Caki2 (cell line): Measurements from ENCODE around the gene POLR1C. TPM values are rescaled to one million over a fixed set of nuclear protein-coding genes. Genes with fewer than 3 reads are reported as not detected.
"Not testable (repeated sequence)": the region's sequence is repeated elsewhere in the genome, so short reads cannot be mapped to it uniquely, and the experiment has no call there.

ENCODE experiments used
- DNase-seq: peaks from one replicate; pipeline ENCODE4 v3.0.0-alpha.2; 2015; ENCODE audit warnings: low read depth
- in situ Hi-C: cut with HindIII; loops from 2 replicates; pipeline ENCODE4 v1.10.0; 2016; ENCODE audit warnings: low sequenced_read_pairs, low pct_unique_long_range_greater_than_20kb, mixed read lengths
- total RNA-seq: library from RNA; depleted of rRNA; stranded (reverse); fragments of >200 nt; shearing (Covaris generic); gene quantifications from 2 replicates; pipeline ENCODE4 v1.2.3, GENCODE V29; 2014; ENCODE audit warnings: low replicate concordance; rRNA removed

Gene POLR1C
- total RNA-seq, 1 experiment from 2014 or later: 49.0 TPM

GRCh38 chr6:43539409-43539808 is 22.5 kb downstream of the POLR1C start:
- in situ Hi-C loops, DNase-seq: not testable (repeated sequence)

DNA sequence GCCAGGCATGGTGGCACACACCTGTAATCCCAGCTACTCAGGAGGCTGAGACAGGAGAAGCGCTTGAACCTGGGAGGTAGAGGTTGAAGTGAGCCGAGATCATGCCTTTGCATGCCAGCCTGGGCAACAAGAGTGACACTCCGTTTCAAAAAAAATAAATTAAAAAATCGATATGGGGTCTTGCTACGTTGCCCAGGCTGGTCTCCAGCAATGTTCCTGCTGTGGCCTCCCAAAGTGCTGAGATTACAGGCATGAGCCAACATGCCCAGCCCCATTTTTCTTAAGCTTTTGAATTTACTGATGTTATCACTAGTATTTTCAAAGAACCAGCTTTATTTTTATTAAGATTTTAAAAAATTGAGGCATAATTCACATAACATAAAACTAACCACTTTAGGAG is 23.6 kb downstream of the POLR1C start:
- in situ Hi-C loops: no loop called here
- DNase-seq: no peak

DNA sequence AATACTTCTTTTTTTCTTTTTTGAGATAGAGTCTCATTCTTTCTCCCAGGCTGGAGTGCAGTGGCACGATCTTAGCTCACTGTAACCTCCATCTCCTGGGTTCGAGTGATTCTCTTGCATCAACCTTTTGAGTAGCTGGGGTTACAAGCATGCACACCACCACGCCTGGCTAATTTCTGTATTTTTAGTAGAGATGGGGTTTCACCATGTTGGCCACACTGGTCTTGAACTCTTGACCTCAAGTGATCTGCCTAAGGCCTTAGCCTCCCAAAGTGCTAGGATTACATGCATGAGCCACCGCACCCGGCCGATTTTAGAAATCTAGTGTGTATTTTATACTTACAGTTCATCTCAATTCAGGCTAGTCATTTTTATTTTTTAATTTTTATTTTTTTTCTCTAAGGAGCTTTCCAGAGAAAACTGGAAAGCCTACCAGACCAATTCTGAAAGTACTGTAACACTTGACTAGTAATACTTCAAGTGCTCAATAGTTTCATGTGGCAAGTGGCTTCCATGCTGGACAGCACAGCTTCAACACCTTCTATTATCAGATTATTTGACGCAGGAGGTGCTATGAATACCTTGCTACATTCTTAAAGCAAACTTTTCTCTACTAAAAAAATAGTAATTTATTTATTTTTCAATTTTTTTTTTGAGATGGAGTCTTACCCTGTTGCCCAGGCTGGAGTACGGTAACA is 25.0 kb downstream of the POLR1C start:
- DNase-seq: no peak
- in situ Hi-C loops: no loop called here

DNA sequence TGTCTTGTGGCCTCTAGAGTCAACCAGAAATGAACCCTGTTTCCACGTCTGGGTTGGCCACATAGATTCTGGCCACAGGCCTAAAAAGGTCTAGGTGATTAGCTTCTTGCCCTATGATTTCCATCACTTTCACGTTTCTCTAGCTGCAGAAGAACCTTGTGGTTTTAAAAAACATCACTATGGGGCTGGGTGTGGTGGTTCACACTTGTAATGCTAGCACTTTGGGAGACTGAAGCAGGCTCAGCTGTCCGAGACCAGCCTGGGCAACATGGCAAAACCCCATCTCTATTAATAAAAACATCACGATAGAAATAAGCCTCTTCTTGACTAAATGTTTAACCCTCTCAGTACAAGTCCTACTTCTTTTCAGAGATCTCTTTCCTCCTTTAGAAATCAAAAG is 27.6 kb downstream of the POLR1C start:
- in situ Hi-C loops: no loop called here
- DNase-seq: no peak

DNA sequence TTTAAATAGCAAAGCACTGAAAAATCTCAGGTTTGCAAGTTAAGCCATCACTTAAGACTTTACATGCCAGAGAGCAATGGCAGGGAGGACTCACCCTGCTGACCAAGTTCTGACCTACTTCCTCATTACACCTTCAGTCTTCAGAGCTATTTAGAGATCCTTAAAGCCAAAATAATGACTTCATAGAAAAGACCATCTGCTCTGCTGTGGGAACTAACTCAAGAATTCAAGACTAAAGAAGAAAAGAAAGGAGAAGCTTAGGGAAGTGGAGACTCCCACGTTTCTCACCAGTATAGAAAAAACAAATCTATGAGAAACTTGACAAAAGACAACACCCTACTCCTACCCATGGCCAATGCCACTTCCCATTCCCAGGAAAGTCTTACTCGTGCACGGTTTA is 30.3 kb downstream of the POLR1C start:
- DNase-seq: no peak
- in situ Hi-C loops: no loop called here

GRCh38 chr6:43557620-43558019 is 40.7 kb downstream of the POLR1C start:
- DNase-seq, in situ Hi-C loops: not testable (repeated sequence)

DNA sequence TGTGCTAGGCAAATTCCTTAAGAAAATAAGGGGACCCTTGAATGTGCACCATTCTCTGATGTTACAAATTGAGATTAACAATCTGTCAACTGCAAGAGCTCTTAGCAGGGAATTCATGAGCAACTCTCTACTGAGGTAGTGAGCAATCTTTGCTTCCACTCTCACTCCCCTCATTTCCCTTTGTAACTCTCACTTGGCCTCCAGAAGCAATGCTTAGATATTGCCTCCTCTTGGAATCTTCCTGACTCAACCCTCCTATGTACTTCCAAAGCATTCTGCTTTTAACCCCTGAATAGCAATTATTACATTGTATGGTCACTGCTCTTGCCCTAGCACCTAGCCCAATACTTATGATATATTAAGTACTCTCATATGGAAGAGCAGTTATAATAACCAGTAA is 42.4 kb downstream of the POLR1C start:
- in situ Hi-C loops: no loop called here
- DNase-seq: no peak

DNA sequence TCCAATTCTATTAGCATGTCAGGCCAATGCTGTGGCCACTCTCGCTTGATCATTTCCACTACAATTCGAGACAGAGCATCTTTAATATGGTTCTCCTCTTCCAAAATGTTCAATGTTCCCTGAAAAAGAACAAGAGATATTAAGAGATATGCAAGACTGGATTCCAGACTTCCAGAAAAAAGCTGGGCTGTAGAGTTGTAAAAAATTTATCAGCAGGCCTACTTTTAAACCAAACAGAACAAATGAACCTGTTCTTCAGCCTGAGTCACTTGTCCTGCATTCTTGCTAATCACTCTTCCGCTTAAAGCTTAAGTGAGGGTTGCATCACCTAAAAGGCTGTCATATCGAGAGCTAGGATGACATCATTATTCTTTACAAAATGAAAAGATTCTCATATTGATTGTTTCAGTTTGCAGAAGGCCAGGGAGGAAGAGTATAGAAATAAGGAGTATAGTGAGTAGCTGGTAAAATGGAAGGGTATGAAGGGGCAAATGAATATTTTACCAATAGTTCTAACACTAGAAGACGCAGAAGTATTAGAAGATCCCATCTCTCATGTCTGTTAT is 54.1 kb downstream of the POLR1C start:
- in situ Hi-C loops: no loop called here
- DNase-seq: peak; percentile 58

Other genes starting within 250 kb of the POLR1C start
- gene SLC22A7, start 218.8 kb upstream of the POLR1C start, total RNA-seq: not detected in 2 replicates
- gene CRIP3, start 208.3 kb upstream of the POLR1C start, total RNA-seq: not detected in 2 replicates
- gene ZNF318, start 147.4 kb upstream of the POLR1C start, total RNA-seq: 1.6 and 4.3 TPM in 2 replicates
- 4.0 and 4.5 TPM in 2 replicates for gene ABCC10, start 89.5 kb upstream of the POLR1C start, total RNA-seq
- 0.07 TPM in 1 of 2 replicates, not detected in the other for gene DLK2, start 61.5 kb upstream of the POLR1C start, total RNA-seq
- 20.2 and 22.7 TPM in 2 replicates for gene TJAP1, start 39.5 kb upstream of the POLR1C start, total RNA-seq
- 0.20 and 0.29 TPM in 2 replicates for gene LRRC73, start 6.7 kb upstream of the POLR1C start, total RNA-seq
- gene YIPF3, start 163 bp upstream of the POLR1C start, total RNA-seq: 101 and 127 TPM in 2 replicates
- gene XPO5, start 58.9 kb downstream of the POLR1C start, total RNA-seq: 28.3 and 39.2 TPM in 2 replicates
- 23.5 and 39.0 TPM in 2 replicates for gene POLH, start 59.1 kb downstream of the POLR1C start, total RNA-seq
- gene GTPBP2, start 112.2 kb downstream of the POLR1C start, total RNA-seq: 51.0 and 56.5 TPM in 2 replicates
- 39.1 and 46.7 TPM in 2 replicates for gene MAD2L1BP, start 118.8 kb downstream of the POLR1C start, total RNA-seq
- gene RSPH9, start 127.9 kb downstream of the POLR1C start, total RNA-seq: not detected in 2 replicates
- 92.4 and 125 TPM in 2 replicates for gene MRPS18A, start 170.7 kb downstream of the POLR1C start, total RNA-seq